Measurements from ENCODE around the gene PLEKHH1. TPM values are rescaled to one million over a fixed set of nuclear protein-coding genes. Genes with fewer than 3 reads are reported as not detected.

The PLEKHH1 gene
- total RNA-seq = 10 to 100 TPM; 59.9 to 61.1 TPM
- polyA plus RNA-seq (2013, experiment 1 of 2) = 13.3 TPM
- 12.7 TPM for polyA plus RNA-seq (2013, experiment 2 of 2)
- long read RNA-seq, experiment 1, full-length matches to known transcripts = 2 of 11 reads
- long read RNA-seq, experiment 1, partial matches to known transcripts = 3 of 11 reads
- long read RNA-seq, experiment 1, other reads (novel, unspliced or antisense) = 6 of 11 reads
- long read RNA-seq, experiment 2, full-length matches to known transcripts = 7 of 30 reads
- long read RNA-seq, experiment 2, partial matches to known transcripts = 15 of 30 reads
- long read RNA-seq, experiment 2, other reads (novel, unspliced or antisense) = 8 of 30 reads
- long read RNA-seq, experiment 3, full-length matches to known transcripts = 4 of 21 reads
- long read RNA-seq, experiment 3, partial matches to known transcripts = 16 of 21 reads
- long read RNA-seq, experiment 3, other reads (novel, unspliced or antisense) = 1 of 21 reads
- long read RNA-seq, experiment 4, partial matches to known transcripts = 0 of 1 reads
- long read RNA-seq, experiment 4, other reads (novel, unspliced or antisense) = 1 of 1 reads

DNA sequence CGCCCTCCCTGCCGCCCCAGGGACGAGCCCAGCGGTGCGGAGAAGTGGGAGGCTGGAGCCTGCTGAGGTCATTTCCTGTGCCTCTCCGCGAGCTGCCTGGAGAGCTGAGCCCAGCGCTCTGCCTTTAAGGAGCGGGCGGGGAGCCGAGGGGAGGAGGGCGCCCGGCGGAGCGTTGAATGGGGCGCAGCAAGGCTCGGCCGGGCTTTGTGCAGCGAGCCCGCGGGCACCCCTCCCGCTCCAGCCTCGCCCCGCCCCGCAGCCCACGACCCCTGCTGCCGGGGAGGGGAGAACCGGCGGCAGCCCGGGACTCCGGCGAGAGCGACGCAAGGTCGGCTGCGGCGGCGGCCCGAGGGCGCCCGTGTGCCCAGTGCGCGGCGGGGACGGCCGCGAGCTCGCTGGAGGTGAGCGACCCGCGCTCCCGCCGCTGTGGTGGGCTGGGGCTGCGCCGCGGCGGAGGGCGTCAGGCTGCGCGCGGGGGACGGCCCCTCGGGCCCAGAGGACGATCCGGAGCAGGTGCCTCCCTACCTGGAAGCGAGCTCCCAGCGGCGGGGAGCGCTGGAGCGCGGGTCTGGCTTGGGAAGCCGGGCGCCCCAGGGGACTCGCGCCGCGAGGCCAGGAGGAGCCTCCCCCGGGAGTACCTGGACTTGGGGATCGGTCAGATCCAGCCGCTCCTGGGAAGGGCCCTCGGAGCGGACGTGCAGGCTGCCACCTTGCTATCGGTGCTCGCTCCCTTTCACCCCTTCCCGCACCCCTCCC is at the start of gene PLEKHH1:
Gene PLEKHH1 (plus strand): TSS at position 293 of the 756 bp plus-strand sequence. CDS start 8,578 bp downstream, outside the sequence.
- no peaks in the 10 kb centered on the region for H3K9me3 ChIP-seq (ENCODE audit: control insufficient read depth, low read length)
- H3K4me3 Mint-ChIP-seq = peak within 1 kb of the TSS; percentile 83
- H3K4me1 ChIP-seq (ENCODE audit: control insufficient read depth, insufficient read depth, low read length) = no peaks in the 10 kb centered on the region
- peaks cover 11% of the 10 kb centered on the region for H3K4me1 Mint-ChIP-seq
- H3K27me3 ChIP-seq (ENCODE audit: control insufficient read depth, insufficient read depth, low read length, poor library complexity, severe bottlenecking) = no peaks in the 10 kb centered on the region
- H3K4me3 ChIP-seq (ENCODE audit: low read length) = peak within 1 kb of the TSS; percentile 83
- no peaks in the 10 kb centered on the region for H3K36me3 ChIP-seq (ENCODE audit: control insufficient read depth, insufficient read depth, low read length)
- TF ChIP-seq CTCF (conservative IDR thresholded peaks at IDR 0.05) = peak; percentile 65
- no peak within 1 kb of the TSS for H3K27ac ChIP-seq (ENCODE audit: low read depth, low read length)
- 0% methylated on average over 22 to 85 of the region's 86 CpGs for WGBS, 2 experiments (ENCODE audit: insufficient coverage in 1 of 2, insufficient read length in 1 of 2)
- H3K9me3 Mint-ChIP-seq = no peaks in the 10 kb centered on the region
- peak within 1 kb of the TSS; percentile 39 for H3K9ac ChIP-seq (ENCODE audit: extremely low read depth, low read length, poor library complexity, severe bottlenecking)
- peak; percentile 91 for DNase-seq
- H3K27ac Mint-ChIP-seq = peak within 1 kb of the TSS; percentile 95
- H3K36me3 Mint-ChIP-seq (ENCODE audit: low read depth) = no peaks in the 10 kb centered on the region
- H3K27me3 Mint-ChIP-seq (ENCODE audit: insufficient read depth) = no peaks in the 10 kb centered on the region

GRCh38 chr14:67483579-67484285 is 49.4 kb upstream of the PLEKHH1 start:
- DNase-seq = no peak
- no peak overlapping the region for H3K27ac Mint-ChIP-seq
- no peaks in the 10 kb centered on the region for H3K4me1 Mint-ChIP-seq
- H3K4me1 ChIP-seq (ENCODE audit: control insufficient read depth, insufficient read depth, low read length) = no peaks in the 10 kb centered on the region
- peaks cover 1% of the 10 kb centered on the region for H3K9me3 Mint-ChIP-seq
- no peak overlapping the region for H3K4me3 Mint-ChIP-seq
- H3K9ac ChIP-seq (ENCODE audit: extremely low read depth, low read length, poor library complexity, severe bottlenecking) = no peak overlapping the region
- H3K9me3 ChIP-seq (ENCODE audit: control insufficient read depth, low read length) = no peaks in the 10 kb centered on the region
- no peaks in the 10 kb centered on the region for H3K36me3 ChIP-seq (ENCODE audit: control insufficient read depth, insufficient read depth, low read length)
- TF ChIP-seq CTCF (conservative IDR thresholded peaks at IDR 0.05) = no peak
- H3K27me3 Mint-ChIP-seq (ENCODE audit: insufficient read depth) = peaks cover 3% of the 10 kb centered on the region
- H3K27ac ChIP-seq (ENCODE audit: low read depth, low read length) = no peak overlapping the region
- no peak overlapping the region for H3K4me3 ChIP-seq (ENCODE audit: low read length)
- WGBS, 2 experiments (ENCODE audit: insufficient coverage in 1 of 2, insufficient read length in 1 of 2) = 90 to 96% methylated on average over 5 to 8 of the region's 8 CpGs
- no peaks in the 10 kb centered on the region for H3K27me3 ChIP-seq (ENCODE audit: control insufficient read depth, insufficient read depth, low read length, poor library complexity, severe bottlenecking)
- H3K36me3 Mint-ChIP-seq (ENCODE audit: low read depth) = no peaks in the 10 kb centered on the region

GRCh38 chr14:67485501-67486095 is 47.5 kb upstream of the PLEKHH1 start:
- 85 to 95% methylated on average over 4 of the region's 4 CpGs for WGBS, 2 experiments (ENCODE audit: insufficient coverage in 1 of 2, insufficient read length in 1 of 2)
- Mint-ChIP-seq H3K4me1 (peaks cover 2% of the 10 kb centered on the region), H3K4me3 (no peak overlapping the region), H3K9me3 (peaks cover 1% of the 10 kb centered on the region), H3K36me3 (ENCODE audit: low read depth) (no peaks in the 10 kb centered on the region), H3K27ac (peak overlapping the region; percentile 17), H3K27me3 (ENCODE audit: insufficient read depth) (peaks cover 2% of the 10 kb centered on the region)
- peak; percentile 70 for TF ChIP-seq CTCF (conservative IDR thresholded peaks at IDR 0.05)
- Histone ChIP-seq H3K4me3 (ENCODE audit: low read length) (no peak overlapping the region), H3K9me3 (ENCODE audit: control insufficient read depth, low read length) (no peaks in the 10 kb centered on the region), H3K27ac (ENCODE audit: low read depth, low read length) (no peak overlapping the region), H3K27me3 (ENCODE audit: control insufficient read depth, insufficient read depth, low read length, poor library complexity, severe bottlenecking) (no peaks in the 10 kb centered on the region), H3K4me1 (ENCODE audit: control insufficient read depth, insufficient read depth, low read length) (no peaks in the 10 kb centered on the region), H3K36me3 (ENCODE audit: control insufficient read depth, insufficient read depth, low read length) (no peaks in the 10 kb centered on the region), H3K9ac (ENCODE audit: extremely low read depth, low read length, poor library complexity, severe bottlenecking) (no peak overlapping the region)
- peak; percentile 73 for DNase-seq
